ENCODE data around the gene COX5B. TPM values are rescaled to one million over a fixed set of nuclear protein-coding genes. Genes with fewer than 3 reads are reported as not detected.
"Not testable (repeated sequence)": the region's sequence is repeated elsewhere in the genome, so short reads cannot be mapped to it uniquely, and the experiment has no call there.

The COX5B gene, protein sequence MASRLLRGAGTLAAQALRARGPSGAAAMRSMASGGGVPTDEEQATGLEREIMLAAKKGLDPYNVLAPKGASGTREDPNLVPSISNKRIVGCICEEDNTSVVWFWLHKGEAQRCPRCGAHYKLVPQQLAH
- 100 to 1,000 TPM; 635 to 891 (median 731) TPM for total RNA-seq
- 1,000 to 10,000 TPM in 2 of 3 donors, 100 to 1,000 TPM in 1; 795 to 1,354 (median 1,064) TPM for polyA plus RNA-seq
- long read RNA-seq, donor 1, transcript COX5B-201 (4 exons, 712 nt) = major isoform, 185 of 188 reads
- long read RNA-seq, donor 1, partial matches to known transcripts = 1 of 188 reads
- long read RNA-seq, donor 1, other reads (novel, unspliced or antisense) = 2 of 188 reads
- long read RNA-seq, donor 2, transcript COX5B-201 (4 exons, 712 nt) = major isoform, 258 of 263 reads
- long read RNA-seq, donor 2, partial matches to known transcripts = 2 of 263 reads
- long read RNA-seq, donor 2, other reads (novel, unspliced or antisense) = 3 of 263 reads

GRCh38 chr2:97645695-97646629, at the start of gene COX5B:
TSS of gene COX5B (plus strand) at chr2:97646062. CDS start at chr2:97646087, 25 bp downstream.
- Histone ChIP-seq H3K4me1 (peaks cover 7% of the 10 kb centered on the region), H3K27ac (peak within 1 kb of the TSS; percentile 94), H3K4me3 (peak within 1 kb of the TSS; percentile 98), H3K36me3 (ENCODE audit: insufficient read depth in 1 of 2, low read depth in 1 of 2) (peaks cover 13 to 39% of the 10 kb centered on the region in 2 donors), H3K9me3 (no peaks in the 10 kb centered on the region), H3K27me3 (ENCODE audit: insufficient read depth in 3 of 3, low read length in 2 of 3) (no peaks in the 10 kb centered on the region)
- DNase-seq (peak; percentile 99 to 100), ATAC-seq (peak; percentile 99)
- no peak for TF ChIP-seq CTCF (IDR thresholded peaks at IDR 0.05)
- intact Hi-C loops (cut with DNase I) = loop anchor here (1.0 to 10.0 kb wide), 5 partner anchors 16 to 416 kb away; no protein-coding TSS in a partner anchor
- WGBS, 3 donors = 0 to 1% (median 1%) methylated on average over 60 to 63 of the region's 63 CpGs

DNA sequence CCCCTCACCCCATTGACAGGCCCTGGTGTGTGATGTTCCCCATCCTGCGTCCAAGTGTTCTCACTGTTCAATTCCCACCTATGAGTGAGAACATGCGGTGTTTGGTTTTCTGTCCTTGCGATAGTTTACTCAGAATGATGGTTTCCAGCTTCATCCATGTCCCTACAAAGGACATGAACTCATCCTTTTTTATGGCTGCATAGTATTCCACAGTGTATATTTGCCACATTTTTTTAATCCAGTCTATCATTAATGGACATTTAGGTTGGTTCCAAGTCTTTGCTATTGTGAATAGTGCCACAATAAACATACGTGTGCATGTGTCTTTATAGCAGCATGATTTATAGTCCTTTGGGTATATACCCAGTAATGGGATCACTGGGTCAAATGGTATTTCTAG, 49.7 kb upstream of the COX5B start:
- not testable (repeated sequence) for H3K36me3 ChIP-seq (ENCODE audit: insufficient read depth in 1 of 2, low read depth in 1 of 2); ATAC-seq; H3K4me1 ChIP-seq; H3K4me3 ChIP-seq; H3K9me3 ChIP-seq; H3K27ac ChIP-seq; DNase-seq; H3K27me3 ChIP-seq (ENCODE audit: insufficient read depth in 3 of 3, low read length in 2 of 3)
- intact Hi-C loops (cut with DNase I) = loop anchor here (10.0 kb wide), 4 partner anchors 49 to 789 kb away; partner anchors contain the start of genes ACTR1B (in 1 of the 2), C2orf92 (in 1 of the 2) and COX5B (in 1 of the 2)
- 91 to 96% (median 95%) methylated on average over 3 to 4 of the region's 4 CpGs for WGBS, 3 donors

DNA sequence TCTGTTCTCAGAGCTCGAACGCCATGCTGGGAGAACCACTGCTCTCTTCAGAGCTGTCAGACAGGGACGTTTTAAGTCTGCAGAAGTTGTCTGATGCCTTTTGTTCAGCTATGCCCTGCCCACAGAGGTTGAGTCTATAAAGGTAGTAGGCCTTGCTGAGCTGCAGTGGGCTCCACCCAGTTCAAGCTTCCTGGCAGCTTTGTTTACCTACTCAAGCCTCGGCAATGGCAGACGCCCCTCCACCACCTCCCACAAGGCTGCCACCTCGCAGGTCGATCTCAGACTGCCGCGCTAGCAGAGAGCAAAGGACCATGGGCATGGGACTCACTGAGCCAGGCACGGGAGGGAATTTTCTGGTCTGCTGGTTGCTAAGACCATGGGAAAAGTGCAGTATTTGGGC, 44.3 kb upstream of the COX5B start:
- WGBS, 3 donors = 50 to 85% (median 78%) methylated on average over 3 to 8 of the region's 10 CpGs
- H3K27ac ChIP-seq; H3K36me3 ChIP-seq (ENCODE audit: insufficient read depth in 1 of 2, low read depth in 1 of 2); H3K4me3 ChIP-seq; ATAC-seq; intact Hi-C loops (cut with DNase I); DNase-seq; H3K4me1 ChIP-seq; H3K27me3 ChIP-seq (ENCODE audit: insufficient read depth in 3 of 3, low read length in 2 of 3); H3K9me3 ChIP-seq: not testable (repeated sequence)

GRCh38 chr2:97605109-97605508, 40.8 kb upstream of the COX5B start:
- H3K4me1 ChIP-seq; H3K27ac ChIP-seq; H3K27me3 ChIP-seq (ENCODE audit: insufficient read depth in 3 of 3, low read length in 2 of 3); intact Hi-C loops (cut with DNase I); H3K9me3 ChIP-seq; ATAC-seq; H3K36me3 ChIP-seq (ENCODE audit: insufficient read depth in 1 of 2, low read depth in 1 of 2); DNase-seq; H3K4me3 ChIP-seq: not testable (repeated sequence)
- 20 to 76% (median 62%) methylated on average over 2 to 4 of the region's 8 CpGs for WGBS, 3 donors

DNA sequence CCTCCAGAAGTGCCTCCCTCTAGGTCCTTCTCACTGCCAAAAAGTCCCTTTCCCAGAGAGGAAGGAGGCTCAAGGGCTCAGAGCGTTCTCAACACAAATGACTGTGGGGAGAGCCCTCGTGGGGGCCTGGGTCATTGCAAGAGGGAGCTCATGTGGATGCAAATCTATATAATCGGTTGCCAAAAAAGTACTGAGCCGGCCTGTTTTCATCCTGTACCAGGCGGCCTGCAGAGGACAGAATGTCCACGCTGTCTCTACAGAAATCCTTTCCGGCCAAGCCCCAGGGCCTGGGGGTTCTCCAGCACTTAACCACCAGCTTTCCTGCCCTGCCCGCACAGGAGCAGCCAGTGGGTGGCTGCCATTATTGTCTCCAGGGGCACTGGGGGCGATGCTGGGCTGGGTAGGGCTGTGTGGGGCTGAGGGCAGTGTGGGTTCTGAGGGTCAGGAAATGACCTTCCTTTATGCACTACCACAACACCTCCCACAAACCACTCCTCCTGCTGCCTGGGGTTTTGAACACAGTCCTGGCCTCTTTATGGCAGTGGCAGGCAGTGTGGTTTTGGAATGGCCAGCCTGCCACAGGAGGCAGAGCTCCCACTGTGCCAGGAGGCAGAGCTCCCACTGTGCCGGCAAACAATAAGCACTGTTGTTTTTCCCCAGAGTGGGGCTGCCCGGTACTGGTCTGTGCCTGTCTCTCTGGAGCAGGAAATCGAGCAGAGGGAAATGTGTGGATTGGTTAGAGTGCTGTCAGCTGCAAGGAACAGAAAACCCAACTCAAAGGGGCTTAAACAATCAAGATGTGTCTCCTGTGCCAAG, 40.1 kb upstream of the COX5B start:
- 43 to 70% methylated on average over 2 to 3 of the region's 12 CpGs; no CpG with 5 or more reads in 1 of the 3 donors for WGBS, 3 donors
- DNase-seq = not testable (repeated sequence)

DNA sequence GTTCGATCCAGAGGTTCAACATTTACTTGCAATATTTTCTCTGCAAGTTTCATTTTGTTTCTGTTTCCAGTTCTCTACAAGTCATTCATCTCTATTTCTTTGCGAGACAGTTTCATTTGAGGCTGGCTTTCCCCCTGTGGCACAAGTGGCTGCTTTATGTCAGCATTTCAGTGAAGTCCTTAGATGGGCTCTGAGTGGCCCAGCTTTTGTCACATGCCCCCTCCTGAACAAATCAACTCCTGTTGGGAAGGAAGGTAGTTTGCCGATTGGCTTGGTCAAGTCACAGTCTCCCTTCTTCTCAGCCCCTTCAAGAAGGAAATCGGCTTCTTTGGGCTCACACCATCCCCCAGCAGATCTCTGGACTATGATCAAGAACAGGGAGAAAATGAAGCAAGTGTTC, 37.1 kb upstream of the COX5B start:
- H3K27ac ChIP-seq; H3K4me1 ChIP-seq; ATAC-seq; intact Hi-C loops (cut with DNase I); H3K36me3 ChIP-seq (ENCODE audit: insufficient read depth in 1 of 2, low read depth in 1 of 2); DNase-seq; H3K9me3 ChIP-seq; H3K4me3 ChIP-seq; H3K27me3 ChIP-seq (ENCODE audit: insufficient read depth in 3 of 3, low read length in 2 of 3): not testable (repeated sequence)
- WGBS, 3 donors = 74 to 83% (median 81%) methylated on average over 4 of the region's 4 CpGs

More for the DNA sequence above, 40.1 kb upstream of the COX5B start:
- H3K4me3 ChIP-seq; H3K4me1 ChIP-seq; H3K36me3 ChIP-seq (ENCODE audit: insufficient read depth in 1 of 2, low read depth in 1 of 2); intact Hi-C loops (cut with DNase I); H3K27ac ChIP-seq; H3K9me3 ChIP-seq; ATAC-seq; H3K27me3 ChIP-seq (ENCODE audit: insufficient read depth in 3 of 3, low read length in 2 of 3): not testable (repeated sequence)

DNA sequence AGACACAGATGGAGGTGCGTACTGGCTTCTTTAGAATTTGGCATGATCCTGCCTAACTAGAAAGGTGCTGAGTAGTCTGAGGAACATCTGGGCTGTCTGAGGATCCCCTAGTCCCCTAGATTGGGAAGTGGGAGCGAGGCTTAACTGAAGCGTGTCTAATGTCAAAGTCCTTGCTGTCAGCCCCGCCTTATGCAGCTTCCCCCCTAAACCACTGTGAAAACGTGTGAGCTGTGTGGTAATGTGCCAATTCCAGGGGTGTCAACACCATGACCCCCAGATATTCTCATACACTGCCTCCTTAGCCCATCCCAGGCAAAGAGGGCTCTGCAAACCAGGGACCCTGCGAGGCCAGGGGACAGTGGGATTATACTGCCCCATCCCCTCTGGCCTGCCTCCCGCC, 34.0 kb upstream of the COX5B start:
- H3K4me3 ChIP-seq; H3K9me3 ChIP-seq; ATAC-seq; H3K27me3 ChIP-seq (ENCODE audit: insufficient read depth in 3 of 3, low read length in 2 of 3); H3K4me1 ChIP-seq; intact Hi-C loops (cut with DNase I); H3K36me3 ChIP-seq (ENCODE audit: insufficient read depth in 1 of 2, low read depth in 1 of 2); H3K27ac ChIP-seq; DNase-seq: not testable (repeated sequence)
- WGBS, 3 donors = 14 to 62% methylated on average over 1 to 3 of the region's 7 CpGs; no CpG with 5 or more reads in 1 of the 3 donors

DNA sequence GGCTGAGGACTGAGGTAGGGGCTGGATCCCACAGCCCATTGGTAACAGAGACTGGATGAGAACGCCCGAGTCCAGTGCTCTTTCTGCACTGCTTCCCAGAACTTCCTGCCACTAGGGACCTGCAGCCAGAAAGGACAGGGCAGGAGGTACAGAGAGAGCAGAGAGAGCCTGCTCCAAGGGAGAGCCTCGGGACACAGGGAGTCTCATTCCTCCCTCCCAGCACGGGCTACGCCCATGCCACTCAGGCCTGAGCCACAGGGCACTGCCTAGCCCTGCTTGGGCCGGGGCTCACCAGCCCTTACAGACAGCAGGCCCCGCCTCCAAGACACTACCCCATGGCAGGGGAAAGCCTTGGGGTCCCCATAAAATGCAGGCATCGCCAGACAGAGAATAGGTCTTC, 30.1 kb upstream of the COX5B start:
- DNase-seq; intact Hi-C loops (cut with DNase I); H3K36me3 ChIP-seq (ENCODE audit: insufficient read depth in 1 of 2, low read depth in 1 of 2); H3K27me3 ChIP-seq (ENCODE audit: insufficient read depth in 3 of 3, low read length in 2 of 3); H3K4me3 ChIP-seq; H3K27ac ChIP-seq; H3K4me1 ChIP-seq; ATAC-seq; H3K9me3 ChIP-seq: not testable (repeated sequence)
- WGBS, 3 donors = 60% methylated on average over 1 of the region's 8 CpGs; no CpG with 5 or more reads in 2 of the 3 donors
